CD14-positive monocyte (primary cell): ENCODE data around the gene PLA2G6. TPM values are rescaled to one million over a fixed set of nuclear protein-coding genes. Genes with fewer than 3 reads are reported as not detected.
A peak's percentile ranks its signal among the peaks of the same experiment; 100 is the strongest.
"Not testable (repeated sequence)": the region's sequence is repeated elsewhere in the genome, so short reads cannot be mapped to it uniquely, and the experiment has no call there.

ENCODE experiments used
- DNase-seq, 3 donors: peaks; one replicate each; pipeline ENCODE4 v3.0.0-alpha.2; 2011 to 2022
- H2AFZ ChIP-seq: 2 replicates; pipeline ENCODE4 v1.6.0; 2012; ENCODE audit warnings: mild to moderate bottlenecking, low read depth, low read length, inconsistent platforms; ENCODE audit not compliant: insufficient read depth, poor library complexity, severe bottlenecking
- H3K27ac ChIP-seq, 2 donors: 1 replicate in 1 of 2; 2 replicates in 1 of 2; pipeline ENCODE4 v1.5.1; 2012 to 2013; ENCODE audit warnings: low read length in 2 of 2, control low read depth in 1 of 2, inconsistent platforms in 1 of 2, low read depth in 1 of 2, mild to moderate bottlenecking in 1 of 2
- H3K27me3 ChIP-seq, 2 donors: one replicate each; pipeline versions ENCODE4 v1.6.0 to v1.6.1; 2011 to 2013; ENCODE audit warnings: low read length in 2 of 2; ENCODE audit not compliant: control insufficient read depth in 2 of 2, insufficient read depth in 2 of 2
- H3K36me3 ChIP-seq, 2 donors: replicated peaks in 1 of 2; 1 replicate in 1 of 2; 2 replicates in 1 of 2; pipeline versions ENCODE4 v1.5.1 to v1.6.1; 2012 to 2013; ENCODE audit warnings: low read length in 2 of 2, control low read depth in 1 of 2, inconsistent platforms in 1 of 2, mild to moderate bottlenecking in 1 of 2; ENCODE audit not compliant: insufficient read depth in 2 of 2, control insufficient read depth in 1 of 2
- H3K4me1 ChIP-seq, 2 donors: 1 replicate in 1 of 2; 2 replicates in 1 of 2; pipeline versions ENCODE4 v1.5.1 to v1.6.1; 2012 to 2013; ENCODE audit warnings: low read length in 2 of 2, control low read depth in 1 of 2, inconsistent platforms in 1 of 2, mild to moderate bottlenecking in 1 of 2, moderate library complexity in 1 of 2; ENCODE audit not compliant: insufficient read depth in 2 of 2, control insufficient read depth in 1 of 2
- H3K4me2 ChIP-seq: replicated peaks from 2 replicates; pipeline ENCODE3; 2012; ENCODE audit warnings: low read length, moderate library complexity, mild to moderate bottlenecking; ENCODE audit not compliant: poor library complexity, severe bottlenecking; ENCODE audit errors: extremely low read depth
- H3K4me3 ChIP-seq, 3 experiments: fragments of 200-600 bp in 1 of 3; sonication (generic) in 1 of 3; replicated peaks in 1 of 3; 1 replicate in 2 of 3; 2 replicates in 1 of 3; pipeline ENCODE4 v1.5.1; 2011 to 2013; ENCODE audit warnings: low read length in 3 of 3, mild to moderate bottlenecking in 3 of 3, control low read depth in 2 of 3, low read depth in 2 of 3, inconsistent platforms in 1 of 3, moderate library complexity in 1 of 3
- H3K79me2 ChIP-seq: 2 replicates; pipeline ENCODE4 v1.6.0; 2012; ENCODE audit warnings: mild to moderate bottlenecking, control low read depth, inconsistent platforms, low read length, moderate library complexity; ENCODE audit not compliant: insufficient read depth
- H3K9ac ChIP-seq: 2 replicates; pipeline ENCODE4 v1.6.0; 2017; ENCODE audit warnings: low read length, mild to moderate bottlenecking; ENCODE audit not compliant: insufficient read depth, poor library complexity, severe bottlenecking
- H3K9me3 ChIP-seq, 2 donors: replicated peaks in 1 of 2; 1 replicate in 1 of 2; 2 replicates in 1 of 2; pipeline versions ENCODE4 v1.5.1 to v1.6.1; 2012 to 2013; ENCODE audit warnings: low read length in 2 of 2, control low read depth in 1 of 2; ENCODE audit not compliant: control insufficient read depth in 1 of 2, insufficient read depth in 1 of 2
- H4K20me1 ChIP-seq: 2 replicates; pipeline ENCODE4 v1.6.0; 2012; ENCODE audit warnings: mild to moderate bottlenecking, low read length, control low read depth, moderate library complexity; ENCODE audit not compliant: insufficient read depth
- H3K27ac Mint-ChIP-seq, 7 donors: one replicate each; pipeline ENCODE4 v1.8.0; 2020; ENCODE audit warnings: mild to moderate bottlenecking in 7 of 7, mixed read lengths in 7 of 7, moderate library complexity in 6 of 7, inconsistent platforms in 2 of 7
- H3K27me3 Mint-ChIP-seq, 3 donors: one replicate each; pipeline ENCODE4 v1.8.0; 2021 to 2022; ENCODE audit warnings: low read depth in 3 of 3, mild to moderate bottlenecking in 3 of 3, mixed read lengths in 3 of 3, moderate library complexity in 3 of 3, inconsistent platforms in 1 of 3
- H3K36me3 Mint-ChIP-seq, 2 donors: one replicate each; pipeline ENCODE4 v1.8.0; 2020; ENCODE audit warnings: mixed read lengths in 2 of 2, inconsistent platforms in 1 of 2, mild to moderate bottlenecking in 1 of 2
- H3K4me1 Mint-ChIP-seq: one replicate; pipeline ENCODE4 v1.8.0; 2020; ENCODE audit warnings: mild to moderate bottlenecking, mixed read lengths
- H3K4me3 Mint-ChIP-seq, 2 donors: one replicate each; pipeline ENCODE4 v1.8.0; 2020; ENCODE audit warnings: mild to moderate bottlenecking in 2 of 2, mixed read lengths in 2 of 2, moderate library complexity in 1 of 2
- H3K9me3 Mint-ChIP-seq, 7 donors: one replicate each; pipeline ENCODE4 v1.8.0; 2020 to 2022; ENCODE audit warnings: mixed read lengths in 7 of 7, mild to moderate bottlenecking in 6 of 7, moderate library complexity in 6 of 7, inconsistent platforms in 2 of 7
- WGBS: methylation state at CpG from one replicate; pipeline ENCODE4 v1.1.5; 2013; ENCODE audit warnings: missing lambda C conversion rate; ENCODE audit not compliant: insufficient coverage; 5-methylcytosine and 5-hydroxymethylcytosine counted together
- intact Hi-C, 2 donors: fragments of 100-400 bp; cut with micrococcal nuclease; formaldehyde crosslinking; loops; one replicate each; pipeline versions ENCODE4 v1.15.0 to v1.15.1; 2023
- polyA plus RNA-seq, 3 donors: library from polyadenylated mRNA; depleted of rRNA in 1 of 3; unstranded in 2 of 3; stranded (reverse) in 1 of 3; fragments of 300-500 nt in 2 of 3; fragments of >200 nt in 1 of 3; fragmentation: Illumina TruSeq in 2 of 3; gene quantifications; 1 replicate in 2 of 3; 2 replicates in 1 of 3; pipeline ENCODE4 v1.2.3, GENCODE V29; 2012 to 2021
- TF ChIP-seq, protein P1 (sequence below): fragments of 200-600 bp; IDR thresholded peaks from one replicate; pipeline ENCODE4 v1.8.0; 2022; ENCODE audit warnings: antibody characterized with exemption, mild to moderate bottlenecking

PLA2G6 gene
- polyA plus RNA-seq, 3 donors = 0.43 to 8.3 (median 0.62) TPM

DNA sequence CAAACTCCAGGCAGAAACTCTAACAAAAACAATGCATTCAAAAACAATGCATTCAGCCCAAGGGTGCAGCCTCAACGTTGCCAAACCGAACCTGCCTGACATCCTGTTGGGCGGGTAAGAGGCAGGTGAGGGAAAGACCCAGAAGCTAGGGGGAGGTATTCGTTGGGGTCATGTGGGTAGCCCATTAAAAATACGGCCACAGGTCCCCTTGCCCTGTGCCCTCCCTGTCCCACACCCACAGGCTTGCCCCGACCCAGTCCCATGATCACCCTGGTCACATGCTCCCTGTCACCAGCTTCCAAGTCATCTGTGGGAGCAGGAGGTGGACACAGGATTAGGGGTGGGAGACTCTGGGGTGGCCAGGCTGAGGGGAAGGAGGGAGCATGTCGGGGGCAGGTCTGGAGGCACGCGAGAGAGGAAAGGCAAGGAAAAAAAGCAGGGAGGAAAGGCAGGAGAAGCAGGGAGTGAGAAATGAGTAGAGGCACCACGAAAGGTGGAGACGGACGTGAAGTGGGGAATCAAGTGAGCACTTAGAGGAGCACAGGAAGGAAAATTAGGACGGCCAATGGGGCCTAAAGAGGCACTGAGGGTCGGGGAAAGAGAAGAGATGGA lies 683 bp downstream of the PLA2G6 start:
- H3K4me1 ChIP-seq = peaks cover 32 to 47% of the 10 kb centered on the region in 2 donors
- peak overlapping the region; percentile 83 for H3K9ac ChIP-seq
- H3K4me2 ChIP-seq = peak overlapping the region; percentile 73
- Mint-ChIP-seq H3K9me3 (peaks cover 0 to 2% (median 0%) of the 10 kb centered on the region in 7 donors), H3K4me3 (peak overlapping the region; percentile 86 to 89), H3K27me3 (peaks cover 2 to 8% (median 2%) of the 10 kb centered on the region in 3 donors), H3K36me3 (no peaks in the 10 kb centered on the region), H3K4me1 (peaks cover 41% of the 10 kb centered on the region), H3K27ac (peak overlapping the region; percentile 91 to 99 (median 98))
- intact Hi-C loops = loop anchor here in 1 of 2 donors (2.0 kb wide), 1 partner anchor 22 kb away; no protein-coding TSS in a partner anchor
- H3K36me3 ChIP-seq = no peaks in the 10 kb centered on the region
- peak overlapping the region; percentile 64 to 76 (median 68) for H3K4me3 ChIP-seq
- peak overlapping the region; percentile 67 for H2AFZ ChIP-seq
- no peaks in the 10 kb centered on the region for H3K27me3 ChIP-seq
- 9% methylated on average over 11 of the region's 14 CpGs for WGBS
- H3K27ac ChIP-seq = peak overlapping the region; percentile 87 to 93
- H4K20me1 ChIP-seq = no peaks in the 10 kb centered on the region
- TF ChIP-seq, protein P1, sequence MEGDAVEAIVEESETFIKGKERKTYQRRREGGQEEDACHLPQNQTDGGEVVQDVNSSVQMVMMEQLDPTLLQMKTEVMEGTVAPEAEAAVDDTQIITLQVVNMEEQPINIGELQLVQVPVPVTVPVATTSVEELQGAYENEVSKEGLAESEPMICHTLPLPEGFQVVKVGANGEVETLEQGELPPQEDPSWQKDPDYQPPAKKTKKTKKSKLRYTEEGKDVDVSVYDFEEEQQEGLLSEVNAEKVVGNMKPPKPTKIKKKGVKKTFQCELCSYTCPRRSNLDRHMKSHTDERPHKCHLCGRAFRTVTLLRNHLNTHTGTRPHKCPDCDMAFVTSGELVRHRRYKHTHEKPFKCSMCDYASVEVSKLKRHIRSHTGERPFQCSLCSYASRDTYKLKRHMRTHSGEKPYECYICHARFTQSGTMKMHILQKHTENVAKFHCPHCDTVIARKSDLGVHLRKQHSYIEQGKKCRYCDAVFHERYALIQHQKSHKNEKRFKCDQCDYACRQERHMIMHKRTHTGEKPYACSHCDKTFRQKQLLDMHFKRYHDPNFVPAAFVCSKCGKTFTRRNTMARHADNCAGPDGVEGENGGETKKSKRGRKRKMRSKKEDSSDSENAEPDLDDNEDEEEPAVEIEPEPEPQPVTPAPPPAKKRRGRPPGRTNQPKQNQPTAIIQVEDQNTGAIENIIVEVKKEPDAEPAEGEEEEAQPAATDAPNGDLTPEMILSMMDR = no peak
- peak; percentile 33 to 81 (median 58) for DNase-seq
- no peaks in the 10 kb centered on the region for H3K79me2 ChIP-seq
- no peaks in the 10 kb centered on the region for H3K9me3 ChIP-seq

GRCh38 chr22:38178605-38178937 lies 3.1 kb downstream of the PLA2G6 start:
- H3K4me3 ChIP-seq, H4K20me1 ChIP-seq, H3K36me3 ChIP-seq, H3K4me2 ChIP-seq, H3K79me2 ChIP-seq, H3K36me3 Mint-ChIP-seq, H3K27me3 Mint-ChIP-seq, H3K9me3 Mint-ChIP-seq, H2AFZ ChIP-seq, H3K27ac ChIP-seq, H3K9ac ChIP-seq, H3K9me3 ChIP-seq, DNase-seq, intact Hi-C loops, H3K27me3 ChIP-seq, H3K4me3 Mint-ChIP-seq: not testable (repeated sequence)
- WGBS = 100% methylated on average over 1 of the region's 7 CpGs
- Mint-ChIP-seq H3K4me1 (peaks cover 46% of the 10 kb centered on the region), H3K27ac (peak overlapping the region in 1 of 7 donors; percentile 98)
- peaks cover 38 to 56% of the 10 kb centered on the region in 2 donors for H3K4me1 ChIP-seq
